GM21526 (cell line): Measurements from ENCODE around the gene UBAP2.

Experiments used
- ATAC-seq: cut with Tn5 transposase; IDR thresholded peaks from one replicate; pipeline ENCODE4 v1.9.1; 2021; ENCODE audit warnings: moderate library complexity; ENCODE audit not compliant: unreplicated experiment, low FRiP score

The UBAP2 gene

DNA sequence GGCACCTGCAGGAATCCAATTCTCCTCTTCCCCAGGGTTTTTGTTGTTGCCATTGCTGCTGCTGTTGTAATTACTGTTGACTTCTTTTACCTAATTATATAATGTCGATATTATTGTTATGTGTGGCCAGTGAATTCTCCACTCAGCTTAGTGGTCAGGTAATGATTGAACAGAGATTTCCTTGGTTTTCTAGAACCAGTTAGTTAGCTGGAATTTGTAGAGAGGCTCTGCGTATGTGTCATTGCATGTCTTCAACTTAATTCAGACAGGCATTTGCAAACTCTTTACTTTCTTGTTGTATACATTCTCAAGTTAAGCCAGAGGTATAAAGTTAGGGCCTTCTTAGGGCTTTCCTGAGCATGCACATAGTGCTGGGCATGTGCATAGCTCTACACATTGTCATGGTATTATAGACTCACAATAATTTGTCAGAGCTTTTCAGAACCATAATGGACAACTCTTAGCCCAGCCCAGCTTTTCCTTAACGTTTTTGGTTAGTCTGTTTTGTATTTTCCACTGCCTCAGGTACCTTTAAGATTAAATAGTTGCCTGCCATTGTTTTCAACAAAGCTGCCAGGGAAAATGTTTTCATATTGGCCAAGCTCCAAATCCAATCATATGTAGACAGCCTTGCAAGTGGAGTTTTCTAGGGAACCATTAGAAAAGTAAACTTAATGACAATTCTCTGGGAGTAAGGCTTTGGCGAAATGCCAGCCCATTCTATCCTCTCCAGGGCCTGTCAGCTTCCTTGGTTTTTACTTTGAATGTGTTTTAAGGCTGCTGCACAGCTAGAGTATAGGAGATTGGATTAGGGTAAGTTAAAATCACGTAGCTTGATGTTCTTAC, 163.6 kb downstream of the UBAP2 start:
- no peak for ATAC-seq

DNA sequence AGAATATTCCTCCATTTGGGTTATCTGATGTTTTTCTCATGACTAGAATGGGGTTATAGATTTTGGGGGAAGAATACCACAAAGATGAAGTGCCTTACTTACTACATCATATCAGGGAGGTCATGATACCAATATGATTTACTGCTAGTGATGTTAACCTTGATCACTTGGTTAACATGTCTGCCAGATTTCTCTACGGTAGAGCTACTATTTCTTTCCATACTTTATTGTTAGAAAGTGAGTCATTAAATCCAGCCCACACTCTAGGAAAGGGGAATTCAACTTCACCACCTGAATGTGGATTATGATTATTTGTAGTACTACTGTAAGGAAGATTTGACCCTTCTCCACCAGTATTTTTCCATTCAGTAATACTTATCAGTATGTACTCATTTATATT, 167.1 kb downstream of the UBAP2 start:
- no peak for ATAC-seq

DNA sequence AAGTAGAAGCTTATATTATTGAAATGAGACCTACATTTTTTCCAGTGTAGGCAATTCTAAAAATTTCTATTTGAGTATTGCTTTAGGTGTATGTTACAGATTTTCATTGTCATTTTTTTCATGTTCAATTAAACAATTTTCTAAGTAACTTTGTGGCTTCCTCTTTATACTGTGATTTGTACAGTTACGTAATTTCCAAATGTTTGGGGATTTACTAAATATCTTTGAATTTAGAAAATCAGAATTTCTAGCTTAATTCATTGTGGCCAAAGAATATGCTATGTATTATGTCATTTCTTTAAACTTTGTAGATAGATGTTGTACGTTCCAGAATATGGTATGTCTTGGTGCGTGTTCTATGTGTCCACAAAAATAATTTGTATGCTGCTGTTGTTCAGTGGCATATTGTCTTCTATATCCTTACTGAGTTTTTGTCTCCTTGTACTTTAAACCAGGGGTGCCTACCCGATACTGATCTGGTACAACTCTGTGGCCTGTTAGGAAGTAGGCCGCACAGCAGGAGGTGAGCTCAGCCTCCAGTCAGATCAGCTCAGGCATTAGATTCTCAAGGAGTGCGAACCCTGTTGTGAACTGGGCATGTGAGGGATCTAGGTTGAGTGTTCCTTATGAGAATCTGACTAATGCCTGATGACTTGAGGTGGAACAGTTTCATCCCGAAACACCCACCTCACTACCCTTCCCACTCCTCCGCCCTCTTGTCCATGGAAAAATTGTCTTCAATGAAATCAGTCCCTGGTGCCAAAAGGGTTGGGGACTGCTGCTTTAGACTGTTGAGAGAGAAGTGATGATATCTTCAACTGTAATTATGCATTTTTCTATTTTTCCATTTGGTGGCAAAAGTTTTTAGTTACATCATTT, 168.2 kb downstream of the UBAP2 start:
- no peak for ATAC-seq

DNA sequence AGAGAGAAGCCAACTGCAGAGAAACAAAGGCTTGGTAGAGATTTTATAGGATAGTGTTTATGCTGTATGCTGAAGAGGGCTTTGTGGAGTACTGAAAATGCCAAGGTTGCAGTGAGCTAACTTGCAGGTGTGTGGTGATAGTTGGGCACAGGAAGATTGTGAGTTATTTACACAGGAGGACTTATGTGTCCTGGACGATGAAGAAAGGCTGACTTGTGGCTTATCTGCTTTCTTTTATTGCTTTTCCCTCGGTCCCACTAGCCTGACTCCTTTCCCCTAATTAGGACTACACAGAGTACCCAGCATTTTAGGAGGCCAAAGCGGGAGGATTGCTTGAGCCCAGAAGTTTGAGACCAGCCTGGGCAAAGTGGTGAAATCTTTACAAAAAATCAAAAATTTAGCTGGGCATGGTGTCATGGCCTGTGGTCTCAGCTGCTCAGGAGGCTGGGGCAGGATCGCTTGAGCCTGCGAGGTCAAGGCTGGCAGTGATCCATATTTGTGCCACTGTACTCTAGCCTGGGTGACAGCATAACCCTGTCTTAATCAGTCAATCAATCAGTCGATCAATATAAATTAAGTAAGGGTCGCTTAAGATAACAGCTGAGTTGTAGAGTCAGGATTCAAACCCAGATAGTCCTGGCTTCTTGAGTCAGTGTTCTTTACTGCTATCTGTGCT, 169.9 kb downstream of the UBAP2 start:
- ATAC-seq = no peak

DNA sequence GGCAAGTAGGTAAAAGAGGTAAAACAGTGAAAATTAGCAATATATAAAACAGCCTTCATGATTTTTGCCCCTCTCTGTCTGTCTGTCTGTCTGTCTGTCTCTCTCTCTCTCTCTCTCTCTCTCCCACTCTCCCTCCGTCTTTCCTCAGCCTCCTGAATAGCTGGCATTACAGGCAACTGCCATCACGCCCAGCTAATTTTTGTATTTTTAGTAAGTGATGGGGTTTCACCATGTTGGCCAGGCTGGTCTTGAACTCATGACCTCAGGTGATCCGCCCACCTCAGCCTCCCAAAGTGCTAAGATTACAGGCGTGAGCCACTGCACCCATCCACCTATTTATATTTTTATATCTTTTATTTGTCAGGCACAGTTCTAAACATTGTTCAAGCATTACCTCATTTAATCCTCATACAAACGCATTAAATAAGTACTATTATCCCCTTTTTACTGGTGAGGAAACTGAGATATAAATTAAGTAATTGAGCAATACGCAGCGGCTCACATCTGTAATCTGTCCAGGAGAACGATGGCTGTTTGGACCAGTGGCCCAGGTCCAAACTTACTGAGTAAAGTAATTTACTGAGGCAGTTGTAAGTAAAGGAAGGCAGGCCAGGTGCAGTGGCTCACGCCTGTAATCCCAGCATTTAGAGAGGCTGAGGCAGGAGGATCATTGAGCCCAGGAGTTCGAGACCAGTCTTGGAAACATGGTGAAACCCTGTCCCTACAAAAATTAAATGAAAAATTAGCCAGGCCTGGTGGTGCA, 170.8 kb downstream of the UBAP2 start:
- no peak for ATAC-seq
